ENCODE data around the gene SPEG. TPM values are rescaled to one million over a fixed set of nuclear protein-coding genes. Genes with fewer than 3 reads are reported as not detected.

Gene SPEG
- total RNA-seq, 2 experiments from 2014 or later, result 2.0 to 2.6 TPM

GRCh38 chr2:219475278-219475677 is 40.6 kb downstream of the SPEG start:
- Mint-ChIP-seq H3K27ac (no peak overlapping the region), H3K4me3 (no peak overlapping the region), H3K4me1 (peaks cover 4% of the 10 kb centered on the region), H3K9me3 (no peaks in the 10 kb centered on the region), H3K27me3 (peaks cover 3% of the 10 kb centered on the region), H3K36me3 (ENCODE audit: low read depth) (no peaks in the 10 kb centered on the region)
- CTCF ChIA-PET, result interaction anchor here (2.3 kb wide), 1 partner anchor 55 kb away, joined by 13 read pairs; no protein-coding TSS in a partner anchor
- POLR2A ChIA-PET, result no interaction called here
- no peak for DNase-seq

GRCh38 chr2:219475697-219476651 is 41.3 kb downstream of the SPEG start:
- ChIA-PET POLR2A (no interaction called here), CTCF (interaction anchor here (0.7 to 2.3 kb wide), 4 partner anchors 15 to 67 kb away, joined by 3 to 13 read pairs (median 4); partner anchors contain the start of genes CHPF and TMEM198)
- H3K27me3 Mint-ChIP-seq, result peaks cover 4% of the 10 kb centered on the region
- H3K9me3 Mint-ChIP-seq, result no peaks in the 10 kb centered on the region
- no peaks in the 10 kb centered on the region for H3K36me3 Mint-ChIP-seq (ENCODE audit: low read depth)
- H3K27ac Mint-ChIP-seq, result no peak overlapping the region
- H3K4me1 Mint-ChIP-seq, result peaks cover 4% of the 10 kb centered on the region
- peak; percentile 62 for DNase-seq
- H3K4me3 Mint-ChIP-seq, result no peak overlapping the region

DNA sequence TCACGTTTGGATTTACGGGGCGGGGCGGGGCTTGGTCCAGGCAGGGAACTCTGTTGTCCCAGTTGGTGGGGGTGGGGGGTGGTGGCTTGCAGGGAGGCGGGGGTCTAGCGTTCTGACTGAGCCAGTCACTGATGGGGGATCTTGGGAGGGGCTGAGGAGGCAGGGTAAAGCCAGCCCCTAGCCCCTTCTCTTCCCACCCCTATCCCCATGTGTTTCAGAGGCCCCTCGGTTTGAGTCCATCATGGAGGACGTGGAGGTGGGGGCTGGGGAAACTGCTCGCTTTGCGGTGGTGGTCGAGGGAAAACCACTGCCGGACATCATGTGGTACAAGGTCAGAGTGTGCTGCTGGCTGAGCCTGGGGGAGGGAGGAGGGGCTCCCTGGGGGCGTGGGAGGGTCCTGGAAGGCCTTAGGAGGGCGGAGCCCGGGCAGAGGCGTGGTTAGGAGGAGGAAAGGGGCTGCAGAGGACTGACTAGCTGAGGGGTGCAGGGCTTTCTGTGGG is 42.1 kb downstream of the SPEG start:
- H3K36me3 Mint-ChIP-seq (ENCODE audit: low read depth), result no peaks in the 10 kb centered on the region
- CTCF ChIA-PET, result interaction anchor here (0.7 to 1.2 kb wide), 3 partner anchors 16 to 67 kb away, joined by 3 to 4 read pairs (median 4); partner anchors contain the start of genes CHPF and TMEM198

GRCh38 chr2:219477179-219477578 is 42.5 kb downstream of the SPEG start:
- Mint-ChIP-seq H3K27ac (no peak overlapping the region), H3K27me3 (peaks cover 9% of the 10 kb centered on the region), H3K4me3 (no peak overlapping the region), H3K9me3 (no peaks in the 10 kb centered on the region), H3K4me1 (peaks cover 4% of the 10 kb centered on the region), H3K36me3 (ENCODE audit: low read depth) (no peaks in the 10 kb centered on the region)
- POLR2A ChIA-PET, result no interaction called here
- CTCF ChIA-PET, result interaction anchor here (0.9 kb wide), 1 partner anchor 83 kb away, joined by 3 read pairs; no protein-coding TSS in a partner anchor
- DNase-seq, result no peak

More for the DNA sequence above, 42.1 kb downstream of the SPEG start:
- POLR2A ChIA-PET, result no interaction called here
- Mint-ChIP-seq H3K27me3 (peaks cover 9% of the 10 kb centered on the region), H3K9me3 (no peaks in the 10 kb centered on the region), H3K27ac (no peak overlapping the region), H3K4me1 (peaks cover 4% of the 10 kb centered on the region), H3K4me3 (no peak overlapping the region)
- no peak for DNase-seq

DNA sequence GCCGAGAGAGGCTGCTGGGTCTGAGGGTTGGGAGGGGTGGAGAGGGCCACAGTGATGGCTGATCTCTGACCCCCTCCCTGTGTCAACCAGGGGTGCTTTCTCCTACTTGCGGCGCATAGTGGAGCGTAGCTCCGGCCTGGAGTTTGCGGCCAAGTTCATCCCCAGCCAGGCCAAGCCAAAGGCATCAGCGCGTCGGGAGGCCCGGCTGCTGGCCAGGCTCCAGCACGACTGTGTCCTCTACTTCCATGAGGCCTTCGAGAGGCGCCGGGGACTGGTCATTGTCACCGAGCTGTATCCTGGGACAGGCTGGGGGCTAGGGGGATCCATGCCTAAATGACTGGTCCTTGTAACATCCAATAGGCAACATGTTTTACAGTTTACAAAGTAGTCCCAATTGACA is 43.2 kb downstream of the SPEG start:
- no peaks in the 10 kb centered on the region for H3K9me3 Mint-ChIP-seq
- DNase-seq, result no peak
- ChIA-PET CTCF (interaction anchor here (0.9 to 1.0 kb wide), 3 partner anchors 19 to 83 kb away, joined by 3 read pairs; no protein-coding TSS in a partner anchor), POLR2A (no interaction called here)
- H3K4me3 Mint-ChIP-seq, result no peak overlapping the region
- H3K27ac Mint-ChIP-seq, result no peak overlapping the region
- H3K36me3 Mint-ChIP-seq (ENCODE audit: low read depth), result no peaks in the 10 kb centered on the region
- H3K4me1 Mint-ChIP-seq, result peaks cover 4% of the 10 kb centered on the region
- peaks cover 14% of the 10 kb centered on the region for H3K27me3 Mint-ChIP-seq

GRCh38 chr2:219478916-219479315 is 44.3 kb downstream of the SPEG start:
- ChIA-PET CTCF (interaction anchor here (0.9 kb wide), 1 partner anchor 51 kb away, joined by 3 read pairs; no protein-coding TSS in a partner anchor), POLR2A (no interaction called here)
- H3K27ac Mint-ChIP-seq, result no peak overlapping the region
- H3K9me3 Mint-ChIP-seq, result no peaks in the 10 kb centered on the region
- H3K4me3 Mint-ChIP-seq, result no peak overlapping the region
- no peaks in the 10 kb centered on the region for H3K36me3 Mint-ChIP-seq (ENCODE audit: low read depth)
- DNase-seq, result no peak
- H3K4me1 Mint-ChIP-seq, result peaks cover 5% of the 10 kb centered on the region
- H3K27me3 Mint-ChIP-seq, result peaks cover 20% of the 10 kb centered on the region

GRCh38 chr2:219480004-219480403 is 45.4 kb downstream of the SPEG start:
- Mint-ChIP-seq H3K27ac (no peak overlapping the region), H3K4me1 (peaks cover 6% of the 10 kb centered on the region), H3K36me3 (ENCODE audit: low read depth) (no peaks in the 10 kb centered on the region), H3K9me3 (no peaks in the 10 kb centered on the region), H3K4me3 (no peak overlapping the region), H3K27me3 (peaks cover 25% of the 10 kb centered on the region)
- CTCF ChIA-PET, result no interaction called here
- no peak for DNase-seq
- POLR2A ChIA-PET, result no interaction called here

- H3K27ac Mint-ChIP-seq, result no peak overlapping the region
- ChIA-PET CTCF (interaction anchor here (0.6 to 1.8 kb wide), 5 partner anchors 14 to 1901 kb away, joined by 3 to 6 read pairs (median 3); no protein-coding TSS in a partner anchor), POLR2A (no interaction called here)
- no peaks in the 10 kb centered on the region for H3K36me3 Mint-ChIP-seq (ENCODE audit: low read depth)
- no peak overlapping the region for H3K4me3 Mint-ChIP-seq
- no peaks in the 10 kb centered on the region for H3K9me3 Mint-ChIP-seq
- DNase-seq, result no peak
- H3K27me3 Mint-ChIP-seq, result peaks cover 39% of the 10 kb centered on the region
- H3K4me1 Mint-ChIP-seq, result peaks cover 2% of the 10 kb centered on the region
Observed at GRCh38 chr2:219482674-219483405, 48.2 kb downstream of the SPEG start.

DNA sequence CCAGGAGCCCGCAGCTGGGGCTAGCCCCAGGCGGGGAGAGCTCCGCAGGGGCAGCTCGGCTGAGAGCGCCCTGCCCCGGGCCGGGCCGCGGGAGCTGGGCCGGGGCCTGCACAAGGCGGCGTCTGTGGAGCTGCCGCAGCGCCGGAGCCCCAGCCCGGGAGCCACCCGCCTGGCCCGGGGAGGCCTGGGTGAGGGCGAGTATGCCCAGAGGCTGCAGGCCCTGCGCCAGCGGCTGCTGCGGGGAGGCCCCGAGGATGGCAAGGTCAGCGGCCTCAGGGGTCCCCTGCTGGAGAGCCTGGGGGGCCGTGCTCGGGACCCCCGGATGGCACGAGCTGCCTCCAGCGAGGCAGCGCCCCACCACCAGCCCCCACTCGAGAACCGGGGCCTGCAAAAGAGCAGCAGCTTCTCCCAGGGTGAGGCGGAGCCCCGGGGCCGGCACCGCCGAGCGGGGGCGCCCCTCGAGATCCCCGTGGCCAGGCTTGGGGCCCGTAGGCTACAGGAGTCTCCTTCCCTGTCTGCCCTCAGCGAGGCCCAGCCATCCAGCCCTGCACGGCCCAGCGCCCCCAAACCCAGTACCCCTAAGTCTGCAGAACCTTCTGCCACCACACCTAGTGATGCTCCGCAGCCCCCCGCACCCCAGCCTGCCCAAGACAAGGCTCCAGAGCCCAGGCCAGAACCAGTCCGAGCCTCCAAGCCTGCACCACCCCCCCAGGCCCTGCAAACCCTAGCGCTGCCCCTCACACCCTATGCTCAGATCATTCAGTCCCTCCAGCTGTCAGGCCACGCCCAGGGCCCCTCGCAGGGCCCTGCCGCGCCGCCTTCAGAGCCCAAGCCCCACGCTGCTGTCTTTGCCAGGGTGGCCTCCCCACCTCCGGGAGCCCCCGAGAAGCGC is 49.1 kb downstream of the SPEG start:
- Mint-ChIP-seq H3K27ac (no peak overlapping the region), H3K4me3 (no peak overlapping the region), H3K9me3 (no peaks in the 10 kb centered on the region), H3K27me3 (peaks cover 39% of the 10 kb centered on the region), H3K4me1 (peaks cover 2% of the 10 kb centered on the region), H3K36me3 (ENCODE audit: low read depth) (no peaks in the 10 kb centered on the region)
- ChIA-PET CTCF (interaction anchor here (0.6 to 1.3 kb wide), 4 partner anchors 24 to 1900 kb away, joined by 3 to 6 read pairs (median 4); partner anchors contain the start of gene IHH), POLR2A (no interaction called here)
- DNase-seq, result no peak

GRCh38 chr2:219484343-219485200 is 49.9 kb downstream of the SPEG start:
- no peak for DNase-seq
- Mint-ChIP-seq H3K4me1 (peaks cover 2% of the 10 kb centered on the region), H3K36me3 (ENCODE audit: low read depth) (no peaks in the 10 kb centered on the region), H3K4me3 (no peak overlapping the region), H3K27me3 (peaks cover 39% of the 10 kb centered on the region), H3K9me3 (no peaks in the 10 kb centered on the region), H3K27ac (no peak overlapping the region)
- CTCF ChIA-PET, result interaction anchor here (0.7 to 1.5 kb wide), 3 partner anchors 11 to 424 kb away, joined by 4 to 7 read pairs (median 6); partner anchors contain the start of gene IHH
- POLR2A ChIA-PET, result no interaction called here

GRCh38 chr2:219485201-219485580 is 50.5 kb downstream of the SPEG start:
- no peak for DNase-seq
- Mint-ChIP-seq H3K36me3 (ENCODE audit: low read depth) (no peaks in the 10 kb centered on the region), H3K4me3 (no peak overlapping the region), H3K27me3 (peaks cover 39% of the 10 kb centered on the region), H3K9me3 (no peaks in the 10 kb centered on the region), H3K27ac (no peak overlapping the region), H3K4me1 (peaks cover 2% of the 10 kb centered on the region)
- CTCF ChIA-PET, result interaction anchor here (1.3 to 1.5 kb wide), 2 partner anchors 11 to 23 kb away, joined by 4 to 7 read pairs; a partner anchor contains a TSS
- POLR2A ChIA-PET, result no interaction called here
